GM23338 (cell line): ENCODE data around the gene CHEK1.

ENCODE experiments used
- CREB1 ChIP-seq: fragments of 250-450 bp; sonication (Bioruptor Pico); IDR thresholded peaks from 2 replicates; pipeline ENCODE4 v1.5.0; 2020; ENCODE audit warnings: low read depth, mild to moderate bottlenecking, moderate library complexity
- CTCF ChIP-seq, 2 experiments: fragments of 200-600 bp in 1 of 2; sonication (generic) in 1 of 2; conservative IDR thresholded peaks; 2 replicates each; pipeline versions ENCODE4 v1.5.1 to v1.6.1; 2016 to 2017; ENCODE audit warnings: antibody characterized with exemption in 2 of 2, low read depth in 2 of 2, mild to moderate bottlenecking in 2 of 2, moderate library complexity in 1 of 2
- EZH2 ChIP-seq: fragments of 200-600 bp; sonication (generic); IDR thresholded peaks from one replicate; pipeline ENCODE4 v1.8.0; 2017; ENCODE audit warnings: antibody characterized with exemption, mild to moderate bottlenecking, low read depth; ENCODE audit not compliant: unreplicated experiment
- EZH2phosphoT487 ChIP-seq: fragments of 200-600 bp; sonication (generic); IDR thresholded peaks from one replicate; pipeline ENCODE4 v1.8.1; 2018; ENCODE audit warnings: antibody characterized with exemption; ENCODE audit not compliant: unreplicated experiment
- POLR2AphosphoS5 ChIP-seq: IDR thresholded peaks from 2 replicates; pipeline ENCODE4 v1.6.1; 2016; ENCODE audit warnings: antibody characterized with exemption, low read depth
- REST ChIP-seq: IDR thresholded peaks from one replicate; pipeline ENCODE4 v1.6.1; 2018; ENCODE audit warnings: antibody characterized with exemption; ENCODE audit not compliant: unreplicated experiment
- ZNF114 ChIP-seq: fragments of 250-450 bp; sonication (Bioruptor Pico); IDR thresholded peaks from 2 replicates; pipeline ENCODE4 v1.5.0; 2020; ENCODE audit warnings: mild to moderate bottlenecking, moderate library complexity
- ZNF331 ChIP-seq: fragments of 250-450 bp; sonication (Bioruptor Pico); IDR thresholded peaks from 2 replicates; pipeline ENCODE4 v1.5.0; 2020; ENCODE audit warnings: low read depth, mild to moderate bottlenecking, moderate library complexity

GRCh38 chr11:125609545-125609944 is 15.4 kb upstream of the CHEK1 start:
- TF ChIP-seq REST (no peak), CTCF (conservative IDR thresholded peaks at IDR 0.05; ENCODE audit: low read depth in 2 of 2) (no peak), CREB1 (no peak), POLR2AphosphoS5 (no peak), EZH2phosphoT487 (no peak), EZH2 (no peak), ZNF114 (no peak), ZNF331 (CRISPR knock-in tag) (no peak)
